GM18498 (cell line): ENCODE data around the gene FBXO17.
A peak's percentile ranks its signal among the peaks of the same experiment; 100 is the strongest.

Source experiments
- ATAC-seq: cut with Tn5 transposase; IDR thresholded peaks from one replicate; pipeline ENCODE4 v1.9.1; 2021; ENCODE audit warnings: mild to moderate bottlenecking, moderate library complexity; ENCODE audit not compliant: unreplicated experiment

FBXO17 gene

DNA sequence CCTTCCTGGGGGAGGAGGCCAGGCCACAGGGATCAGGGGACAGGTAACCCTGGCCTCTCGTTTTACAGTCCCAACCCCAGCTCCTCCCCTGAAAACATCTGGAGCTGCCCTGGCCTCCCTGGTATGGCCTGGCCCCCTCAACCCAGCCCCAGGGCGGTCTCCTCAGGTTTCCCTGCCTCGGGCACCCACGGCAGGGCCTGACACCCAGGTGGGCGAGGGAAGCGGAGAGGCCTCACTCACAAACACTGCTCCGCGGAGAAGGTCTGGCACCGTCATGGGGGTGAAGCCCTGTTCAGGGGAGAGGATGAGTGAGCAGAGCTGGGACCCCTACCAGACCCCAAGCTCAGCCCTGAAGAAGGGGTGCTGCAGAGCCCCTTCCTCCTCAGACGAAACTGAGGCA, 57.0 kb downstream of the FBXO17 start:
- no peak for ATAC-seq

- no peak for ATAC-seq
Measured at GRCh38 chr19:38917921-38918491, 57.5 kb downstream of the FBXO17 start.

- ATAC-seq = no peak
Measured at GRCh38 chr19:38917516-38917915, 58.0 kb downstream of the FBXO17 start.

DNA sequence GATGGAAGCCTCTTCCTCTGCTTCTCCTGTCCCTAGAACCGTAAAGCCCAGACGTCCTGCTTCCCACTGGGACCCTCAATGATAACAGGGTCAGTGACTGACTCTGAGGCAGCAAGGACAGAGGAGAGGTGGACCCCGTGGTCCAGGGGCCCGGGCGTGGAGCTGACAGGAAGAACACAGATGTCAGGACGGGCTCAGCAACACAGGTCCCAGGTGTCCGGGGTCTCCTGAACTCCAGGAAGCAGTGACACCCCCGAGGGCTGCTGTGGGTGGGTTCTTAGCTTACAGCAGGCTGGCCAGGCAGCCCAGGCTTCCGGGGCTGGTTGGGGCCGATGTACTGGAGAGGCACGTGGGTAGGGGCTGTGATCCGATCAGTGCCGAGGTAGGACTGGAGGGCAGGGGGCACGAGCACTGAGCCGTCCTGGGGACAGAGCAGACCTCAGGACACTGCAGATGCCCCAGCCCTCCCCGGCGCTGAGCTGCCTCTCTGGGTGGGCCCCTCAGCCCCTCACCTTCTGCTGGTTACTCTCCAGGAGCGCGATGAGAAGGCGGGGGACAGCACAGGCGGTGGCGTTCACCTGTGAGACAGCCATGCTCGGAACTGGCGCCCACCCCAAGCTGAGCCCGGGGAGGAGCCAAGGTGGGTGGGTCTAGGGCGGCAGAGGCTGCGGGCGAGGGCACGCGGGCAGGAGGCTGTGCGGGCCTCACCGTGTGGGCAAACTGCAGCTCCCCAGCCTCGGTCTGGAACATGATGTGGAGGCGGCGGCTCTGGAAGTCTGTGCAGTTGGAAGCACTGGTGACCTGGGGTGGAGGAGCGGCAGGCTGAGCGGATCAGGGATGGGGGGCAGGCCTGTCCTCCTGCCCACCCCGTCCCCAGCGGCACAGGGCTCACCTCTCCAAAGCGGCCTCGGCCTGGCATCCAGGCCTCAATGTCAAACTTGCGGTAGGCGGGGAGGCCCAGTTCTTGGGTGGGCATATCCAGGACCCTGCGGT, 59.9 kb downstream of the FBXO17 start:
- no peak for ATAC-seq

DNA sequence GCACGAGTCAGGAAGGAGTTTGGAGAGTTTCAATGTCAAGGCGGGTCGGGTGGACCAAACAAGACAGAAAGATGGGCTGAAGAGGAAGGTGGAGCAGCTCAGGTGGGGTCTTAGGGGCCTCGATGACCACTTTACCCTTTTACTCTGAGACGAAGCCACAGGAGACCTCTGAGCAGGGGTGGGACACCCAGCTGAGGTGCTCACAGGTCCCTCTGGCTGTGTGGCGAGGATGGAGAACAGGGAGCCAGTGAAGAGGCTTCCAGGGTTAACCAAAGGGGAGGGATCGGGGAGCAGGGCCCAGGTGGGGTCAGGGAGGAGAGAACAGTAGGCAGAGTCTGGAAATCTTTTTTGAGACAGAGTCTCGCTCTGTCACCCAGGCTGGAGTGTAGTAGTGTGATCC, 61.6 kb downstream of the FBXO17 start:
- ATAC-seq = no peak

DNA sequence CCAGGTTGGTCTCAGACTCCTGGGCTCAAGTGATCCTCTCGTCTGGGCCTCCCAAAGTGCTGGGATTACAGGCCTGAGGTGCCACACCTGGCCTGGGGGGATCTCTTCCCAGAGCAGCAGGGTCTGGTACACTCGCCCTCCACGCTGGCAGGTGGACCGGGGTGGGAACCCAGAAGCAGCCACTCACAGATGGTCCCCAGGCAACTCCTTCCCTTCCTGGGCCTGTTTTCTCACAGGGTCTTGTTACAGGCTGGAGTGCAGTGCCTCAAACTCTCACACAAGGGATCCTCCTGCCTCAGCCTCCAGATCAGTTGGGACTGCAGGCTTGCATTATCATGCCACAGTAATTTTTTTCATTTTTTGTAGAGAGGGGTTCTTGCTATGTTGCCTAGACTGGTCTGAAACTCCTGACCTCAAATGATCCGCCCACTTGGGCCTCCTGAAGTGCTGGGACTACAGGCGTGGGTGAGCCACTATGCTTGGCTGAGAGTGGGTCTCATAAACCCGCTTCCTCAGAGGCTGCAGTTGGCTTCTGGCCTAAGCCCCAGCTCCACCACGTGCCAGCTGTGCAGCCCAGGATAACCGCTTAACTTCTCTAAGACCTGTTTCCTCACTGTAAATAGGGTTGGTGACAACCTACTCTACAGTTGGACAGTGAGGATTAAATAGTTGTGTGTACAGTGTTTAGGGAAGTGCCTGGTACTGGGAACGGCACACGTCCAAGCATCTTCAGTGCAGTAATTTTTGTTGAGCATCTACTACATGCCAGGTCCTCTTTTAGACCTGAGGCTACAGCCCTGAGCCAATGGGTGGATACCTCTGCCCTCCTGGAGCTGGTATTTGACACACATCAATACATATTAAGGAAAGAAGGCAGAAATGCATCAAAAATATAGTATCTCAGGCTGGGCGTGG, 62.7 kb downstream of the FBXO17 start:
- no peak for ATAC-seq

- no peak for ATAC-seq
Measured at GRCh38 chr19:38911388-38912001, 64.0 kb downstream of the FBXO17 start.

GRCh38 chr19:38910488-38910887, 65.1 kb downstream of the FBXO17 start:
- no peak for ATAC-seq

DNA sequence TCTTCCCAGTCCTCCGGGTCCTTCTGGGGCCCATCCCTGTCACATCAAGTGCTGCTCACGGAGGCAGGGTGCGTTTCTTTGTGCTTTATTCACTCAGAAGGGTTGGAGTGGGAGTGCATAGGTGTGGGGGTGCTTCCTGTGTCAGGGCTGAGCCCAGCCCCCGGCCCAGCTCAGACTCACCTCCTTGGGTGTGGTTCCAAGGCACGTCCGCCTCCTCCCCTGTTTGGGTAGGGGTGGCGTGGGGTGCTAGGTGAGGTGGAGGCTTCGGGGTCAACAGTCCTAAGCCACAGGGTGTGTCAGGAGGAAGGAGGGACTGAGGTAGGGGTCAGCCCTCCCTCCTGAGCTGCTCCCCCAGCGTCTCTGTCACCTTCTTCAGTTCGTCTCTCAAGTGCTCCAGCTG, 66.6 kb downstream of the FBXO17 start:
- no peak for ATAC-seq

DNA sequence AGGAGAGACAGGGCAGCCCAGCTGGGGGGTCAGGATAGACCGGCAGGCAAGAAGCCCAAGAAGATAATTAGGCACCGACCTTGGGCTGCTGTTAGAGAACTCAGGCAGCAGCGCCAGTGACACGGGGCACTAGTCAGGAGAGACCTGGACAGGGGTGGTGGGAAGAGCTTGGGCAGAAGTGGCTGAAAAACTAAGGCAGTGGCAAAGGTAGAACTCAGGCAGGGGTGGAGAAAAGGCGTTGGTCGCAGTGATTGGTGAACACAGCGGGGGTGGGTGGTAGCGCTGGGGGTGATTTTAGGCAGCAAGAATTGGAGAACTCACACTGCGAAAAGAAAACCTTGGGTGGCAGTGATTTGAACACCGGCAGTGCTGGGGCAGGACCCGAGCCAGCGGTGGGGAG, 67.9 kb downstream of the FBXO17 start:
- ATAC-seq = no peak

DNA sequence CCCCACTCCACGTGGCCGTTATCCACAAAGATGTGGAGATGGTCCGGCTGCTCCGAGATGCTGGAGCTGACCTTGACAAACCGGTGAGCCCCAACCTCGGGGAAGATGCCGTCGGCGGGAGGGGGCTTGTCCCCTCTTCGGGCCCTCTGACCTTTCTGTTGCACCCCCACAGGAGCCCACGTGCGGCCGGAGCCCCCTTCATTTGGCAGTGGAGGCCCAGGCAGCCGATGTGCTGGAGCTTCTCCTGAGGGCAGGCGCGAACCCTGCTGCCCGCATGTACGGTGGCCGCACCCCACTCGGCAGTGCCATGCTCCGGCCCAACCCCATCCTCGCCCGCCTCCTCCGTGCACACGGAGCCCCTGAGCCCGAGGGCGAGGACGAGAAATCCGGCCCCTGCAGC, 68.3 kb downstream of the FBXO17 start:
- ATAC-seq = no peak

- no peak for ATAC-seq
Measured at GRCh38 chr19:38905620-38906019, 69.9 kb downstream of the FBXO17 start.

DNA sequence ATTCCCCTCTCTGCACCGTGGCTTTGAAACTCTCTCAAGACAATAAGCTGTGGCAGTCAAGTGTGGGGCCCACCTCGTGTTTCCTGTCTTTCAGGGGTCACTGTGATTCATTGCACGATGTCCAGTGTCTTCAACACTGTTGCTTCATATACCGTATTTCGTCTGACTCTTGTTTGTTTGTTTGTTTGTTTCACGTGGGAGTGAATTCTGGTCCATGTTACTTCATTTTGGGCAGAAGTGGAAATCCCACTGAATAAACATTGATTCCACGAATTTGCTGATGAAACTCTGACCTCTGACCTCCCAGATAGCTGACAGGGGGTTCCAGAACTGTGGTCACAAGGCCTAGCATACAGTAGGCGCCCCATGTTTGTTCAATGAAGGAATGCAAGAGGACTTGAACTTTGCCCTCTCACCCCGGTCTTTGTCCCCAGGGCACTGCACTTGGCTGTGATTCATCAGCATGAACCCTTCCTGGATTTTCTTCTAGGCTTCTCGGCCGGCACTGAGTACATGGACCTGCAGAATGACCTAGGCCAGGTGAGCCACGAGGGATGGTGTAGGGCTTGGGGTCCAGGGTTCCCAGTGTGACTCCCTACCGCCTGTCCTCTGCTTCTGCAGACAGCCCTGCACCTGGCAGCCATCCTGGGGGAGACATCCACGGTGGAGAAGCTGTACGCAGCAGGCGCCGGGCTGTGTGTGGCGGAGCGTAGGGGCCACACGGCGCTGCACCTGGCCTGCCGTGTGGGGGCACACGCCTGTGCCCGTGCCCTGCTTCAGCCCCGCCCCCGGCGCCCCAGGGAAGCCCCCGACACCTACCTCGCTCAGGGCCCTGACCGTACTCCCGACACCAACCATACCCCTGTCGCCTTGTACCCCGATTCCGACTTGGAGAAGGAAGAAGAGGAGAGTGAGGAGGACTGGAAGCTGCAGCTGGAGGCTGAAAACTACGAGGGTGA, 70.7 kb downstream of the FBXO17 start:
- ATAC-seq = no peak

GRCh38 chr19:38901683-38902082, 73.9 kb downstream of the FBXO17 start:
- no peak for ATAC-seq

DNA sequence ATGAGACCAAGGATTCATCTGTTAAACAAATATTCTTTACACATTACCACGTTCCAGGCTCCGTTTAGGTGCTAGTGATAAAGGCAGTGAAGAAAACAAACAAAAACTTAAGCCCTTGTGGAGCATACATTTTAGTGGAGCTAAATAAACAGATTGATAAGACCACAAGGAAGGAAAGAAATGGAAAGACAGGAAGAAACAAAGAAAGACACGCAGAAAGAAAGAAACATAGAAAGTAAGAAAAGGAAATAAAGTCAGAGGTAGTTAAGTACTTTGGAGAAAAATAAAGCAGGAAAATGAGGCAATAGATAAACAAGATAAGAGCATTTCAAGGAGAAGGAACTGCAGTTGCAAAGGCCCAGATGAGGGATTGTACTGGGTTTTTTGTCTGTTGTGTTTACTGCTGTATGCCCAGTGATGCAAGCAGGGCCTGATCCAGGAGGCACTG, 74.8 kb downstream of the FBXO17 start:
- ATAC-seq = no peak

DNA sequence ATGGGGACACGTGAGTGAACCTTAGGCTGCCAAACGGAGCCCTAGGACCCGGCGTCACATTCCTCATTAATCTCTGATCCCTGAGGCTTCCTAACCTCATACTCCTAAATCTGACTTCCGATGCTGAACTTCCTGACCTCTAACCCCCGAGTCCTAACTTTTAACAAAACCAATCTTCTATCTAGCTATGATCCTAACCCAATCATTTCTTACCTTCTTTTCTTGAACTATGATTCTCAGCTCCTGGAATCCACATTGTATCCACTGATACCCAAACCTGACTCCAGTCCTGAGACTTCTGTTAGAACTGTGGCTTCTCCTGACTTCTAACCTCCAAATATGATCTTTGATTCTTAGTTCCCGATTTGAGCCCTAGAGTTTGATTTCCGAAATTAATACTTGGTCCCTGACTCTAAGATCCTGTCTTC, 75.3 kb downstream of the FBXO17 start:
- no peak for ATAC-seq

- peak; percentile 94 for ATAC-seq
Measured at GRCh38 chr19:38899447-38900201, 75.9 kb downstream of the FBXO17 start, which contains the start of the genes NFKBIB and SIRT2. Gene NFKBIB (plus strand): TSS chr19:38899969. CDS start chr19:38900033, 64 bp downstream. Gene SIRT2 (minus strand): TSS chr19:38899618. CDS start chr19:38899521, 97 bp downstream.

- no peak for ATAC-seq
Measured at GRCh38 chr19:38898788-38899446, 76.6 kb downstream of the FBXO17 start.
